HepG2 (cell line): ENCODE data around the gene YY1. TPM values are rescaled to one million over a fixed set of nuclear protein-coding genes. Genes with fewer than 3 reads are reported as not detected.

Experiments
- FOXK2 ChIP-seq: fragments of 450-650 bp; IDR thresholded peaks from 2 replicates; pipeline ENCODE4 v1.6.1; 2016
- HES4 ChIP-seq: sonication (generic); formaldehyde crosslinking; IDR thresholded peaks from 2 replicates; pipeline ENCODE4 v1.9.0; 2021; ENCODE audit warnings: mild to moderate bottlenecking, missing genetic modification reagents, borderline replicate concordance
- HMG20A ChIP-seq: IDR thresholded peaks from 2 replicates; pipeline ENCODE4 v1.6.1; 2016; ENCODE audit warnings: borderline replicate concordance
- HNF1B ChIP-seq: sonication (generic); formaldehyde crosslinking; IDR thresholded peaks from 2 replicates; pipeline ENCODE4 v1.5.1; 2020; ENCODE audit warnings: mild to moderate bottlenecking, moderate library complexity, missing genetic modification reagents
- KLF12 ChIP-seq: sonication (generic); formaldehyde crosslinking; IDR thresholded peaks from 2 replicates; pipeline ENCODE4 v1.4.0; 2020; ENCODE audit warnings: missing genetic modification reagents, borderline replicate concordance
- KLF9 ChIP-seq: IDR thresholded peaks from 2 replicates; pipeline ENCODE4 v1.6.1; 2016; ENCODE audit warnings: low read depth
- MTERF4 ChIP-seq: sonication (generic); formaldehyde crosslinking; IDR thresholded peaks from 2 replicates; pipeline ENCODE4 v1.8.0; 2023; ENCODE audit warnings: mild to moderate bottlenecking, missing genetic modification reagents
- PTBP1 ChIP-seq: fragments of 200-400 bp; formaldehyde crosslinking; IDR thresholded peaks from 2 replicates; pipeline ENCODE4 v1.6.1; 2018; ENCODE audit warnings: low read length, low read depth; ENCODE audit not compliant: poor library complexity, severe bottlenecking
- SALL2 ChIP-seq: sonication (generic); formaldehyde crosslinking; IDR thresholded peaks from 2 replicates; pipeline ENCODE4 v1.8.1; 2023; ENCODE audit warnings: mild to moderate bottlenecking, missing genetic modification reagents, inconsistent platforms
- SATB2 ChIP-seq: sonication (generic); formaldehyde crosslinking; IDR thresholded peaks from 2 replicates; pipeline ENCODE4 v1.5.0; 2020; ENCODE audit warnings: missing genetic modification reagents
- TRAFD1 ChIP-seq: sonication (generic); formaldehyde crosslinking; IDR thresholded peaks from 2 replicates; pipeline ENCODE4 v1.5.1; 2020; ENCODE audit warnings: missing genetic modification reagents, mild to moderate bottlenecking, borderline replicate concordance
- YEATS2 ChIP-seq: sonication (generic); formaldehyde crosslinking; IDR thresholded peaks from 2 replicates; pipeline ENCODE4 v1.4.0; 2020; ENCODE audit warnings: missing genetic modification reagents, borderline replicate concordance
- ZNF143 ChIP-seq: sonication (generic); formaldehyde crosslinking; IDR thresholded peaks from 2 replicates; pipeline ENCODE4 v1.4.0; 2020; ENCODE audit warnings: missing genetic modification reagents
- ZNF20 ChIP-seq: sonication (generic); formaldehyde crosslinking; IDR thresholded peaks from 2 replicates; pipeline ENCODE4 v1.4.0; 2020; ENCODE audit warnings: mild to moderate bottlenecking, moderate library complexity, missing genetic modification reagents
- ZNF326 ChIP-seq: sonication (generic); formaldehyde crosslinking; IDR thresholded peaks from 2 replicates; pipeline ENCODE4 v1.4.0; 2020; ENCODE audit warnings: missing genetic modification reagents, borderline replicate concordance
- polyA plus RNA-seq, 8 experiments: library from polyadenylated mRNA; depleted of rRNA in 3 of 8; stranded (reverse) in 7 of 8; unstranded in 1 of 8; fragments of >200 nt; fragmentation: Illumina TruSeq in 4 of 8; extraction: Trizol in 4 of 8; gene quantifications; 2 replicates each; pipeline versions ENCODE4 v1.2.1 to v1.2.3, GENCODE V29; 2011 to 2016; ENCODE audit warnings: low read depth in 4 of 8, missing spikeins in 1 of 8, mixed read lengths in 1 of 8; ENCODE audit not compliant: insufficient read depth in 1 of 8
- total RNA-seq, 5 experiments: library from RNA; depleted of rRNA; stranded (reverse); fragments of >200 nt; fragmentation: Illumina TruSeq; extraction: Trizol; gene quantifications; 2 replicates each; pipeline ENCODE4 v1.2.3, GENCODE V29; 2016; ENCODE audit warnings: low read depth in 1 of 5
- TF ChIP-seq, protein P1 (sequence below): sonication (generic); formaldehyde crosslinking; IDR thresholded peaks from 2 replicates; pipeline ENCODE4; 2020; ENCODE audit warnings: missing genetic modification reagents, mild to moderate bottlenecking, borderline replicate concordance
- TF ChIP-seq, protein P2 (sequence below): sonication (generic); formaldehyde crosslinking; IDR thresholded peaks from 2 replicates; pipeline ENCODE4 v1.4.0; 2020; ENCODE audit warnings: missing genetic modification reagents, mild to moderate bottlenecking, borderline replicate concordance

Gene YY1
- total and polyA plus RNA-seq, 2 of the 13 experiments (the other 11 are each of a cell fraction or from before 2014, with no cell fraction given): 29.4 to 68.1 TPM

GRCh38 chr14:100214770-100215083 is 24.2 kb upstream of the YY1 start (continued):
- TF ChIP-seq ZNF326 (CRISPR knock-in tag): no peak
- peak; percentile 4; the same call in 1 of the 2 replicates for TF ChIP-seq ZNF143 (CRISPR knock-in tag)
- TF ChIP-seq SALL2 (CRISPR knock-in tag): no peak
- TF ChIP-seq MTERF4 (CRISPR knock-in tag): 0 out of 2 replicates have a peak, but pooled peaks have one; percentile 66
- no peak for TF ChIP-seq KLF12 (CRISPR knock-in tag)
- TF ChIP-seq FOXK2: no peak
- no peak for TF ChIP-seq KLF9 (CRISPR knock-in tag)
- peak; percentile 4; the same call in 1 of the 2 replicates for TF ChIP-seq HES4
- no peak for TF ChIP-seq ZNF20 (CRISPR knock-in tag)
- TF ChIP-seq, protein P1, sequence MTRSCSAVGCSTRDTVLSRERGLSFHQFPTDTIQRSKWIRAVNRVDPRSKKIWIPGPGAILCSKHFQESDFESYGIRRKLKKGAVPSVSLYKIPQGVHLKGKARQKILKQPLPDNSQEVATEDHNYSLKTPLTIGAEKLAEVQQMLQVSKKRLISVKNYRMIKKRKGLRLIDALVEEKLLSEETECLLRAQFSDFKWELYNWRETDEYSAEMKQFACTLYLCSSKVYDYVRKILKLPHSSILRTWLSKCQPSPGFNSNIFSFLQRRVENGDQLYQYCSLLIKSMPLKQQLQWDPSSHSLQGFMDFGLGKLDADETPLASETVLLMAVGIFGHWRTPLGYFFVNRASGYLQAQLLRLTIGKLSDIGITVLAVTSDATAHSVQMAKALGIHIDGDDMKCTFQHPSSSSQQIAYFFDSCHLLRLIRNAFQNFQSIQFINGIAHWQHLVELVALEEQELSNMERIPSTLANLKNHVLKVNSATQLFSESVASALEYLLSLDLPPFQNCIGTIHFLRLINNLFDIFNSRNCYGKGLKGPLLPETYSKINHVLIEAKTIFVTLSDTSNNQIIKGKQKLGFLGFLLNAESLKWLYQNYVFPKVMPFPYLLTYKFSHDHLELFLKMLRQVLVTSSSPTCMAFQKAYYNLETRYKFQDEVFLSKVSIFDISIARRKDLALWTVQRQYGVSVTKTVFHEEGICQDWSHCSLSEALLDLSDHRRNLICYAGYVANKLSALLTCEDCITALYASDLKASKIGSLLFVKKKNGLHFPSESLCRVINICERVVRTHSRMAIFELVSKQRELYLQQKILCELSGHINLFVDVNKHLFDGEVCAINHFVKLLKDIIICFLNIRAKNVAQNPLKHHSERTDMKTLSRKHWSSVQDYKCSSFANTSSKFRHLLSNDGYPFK: 0 out of 2 replicates have a peak, but pooled peaks have one; percentile 2
- TF ChIP-seq YEATS2 (CRISPR knock-in tag): no peak
- 0 out of 2 replicates have a peak, but pooled peaks have one; percentile 12 for TF ChIP-seq SATB2 (CRISPR knock-in tag)
- no peak for TF ChIP-seq TRAFD1 (CRISPR knock-in tag)
- TF ChIP-seq PTBP1: no peak
- peak; percentile 74; the same call in 1 of the 2 replicates for TF ChIP-seq HNF1B (CRISPR knock-in tag)
- no peak for TF ChIP-seq HMG20A (CRISPR knock-in tag)
- TF ChIP-seq, protein P2, sequence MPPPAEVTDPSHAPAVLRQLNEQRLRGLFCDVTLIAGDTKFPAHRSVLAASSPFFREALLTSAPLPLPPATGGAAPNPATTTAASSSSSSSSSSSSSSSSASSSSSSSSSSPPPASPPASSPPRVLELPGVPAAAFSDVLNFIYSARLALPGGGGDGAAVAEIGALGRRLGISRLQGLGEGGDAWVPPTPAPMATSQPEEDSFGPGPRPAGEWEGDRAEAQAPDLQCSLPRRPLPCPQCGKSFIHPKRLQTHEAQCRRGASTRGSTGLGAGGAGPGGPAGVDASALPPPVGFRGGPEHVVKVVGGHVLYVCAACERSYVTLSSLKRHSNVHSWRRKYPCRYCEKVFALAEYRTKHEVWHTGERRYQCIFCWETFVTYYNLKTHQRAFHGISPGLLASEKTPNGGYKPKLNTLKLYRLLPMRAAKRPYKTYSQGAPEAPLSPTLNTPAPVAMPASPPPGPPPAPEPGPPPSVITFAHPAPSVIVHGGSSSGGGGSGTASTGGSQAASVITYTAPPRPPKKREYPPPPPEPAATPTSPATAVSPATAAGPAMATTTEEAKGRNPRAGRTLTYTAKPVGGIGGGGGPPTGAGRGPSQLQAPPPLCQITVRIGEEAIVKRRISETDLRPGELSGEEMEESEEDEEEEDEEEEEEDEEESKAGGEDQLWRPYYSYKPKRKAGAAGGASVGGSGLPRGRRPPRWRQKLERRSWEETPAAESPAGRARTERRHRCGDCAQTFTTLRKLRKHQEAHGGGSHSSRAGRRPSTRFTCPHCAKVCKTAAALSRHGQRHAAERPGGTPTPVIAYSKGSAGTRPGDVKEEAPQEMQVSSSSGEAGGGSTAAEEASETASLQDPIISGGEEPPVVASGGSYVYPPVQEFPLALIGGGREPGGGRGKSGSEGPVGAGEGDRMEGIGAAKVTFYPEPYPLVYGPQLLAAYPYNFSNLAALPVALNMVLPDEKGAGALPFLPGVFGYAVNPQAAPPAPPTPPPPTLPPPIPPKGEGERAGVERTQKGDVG (CRISPR knock-in tag): no peak
